GM23338 (cell line): ENCODE measurements around the gene UNC80.

Experiments used
- EZH2 ChIP-seq: fragments of 200-600 bp; sonication (generic); IDR thresholded peaks from one replicate; pipeline ENCODE4 v1.8.0; 2017; ENCODE audit warnings: antibody characterized with exemption, mild to moderate bottlenecking, low read depth; ENCODE audit not compliant: unreplicated experiment
- EZH2phosphoT487 ChIP-seq: fragments of 200-600 bp; sonication (generic); IDR thresholded peaks from one replicate; pipeline ENCODE4 v1.8.1; 2018; ENCODE audit warnings: antibody characterized with exemption; ENCODE audit not compliant: unreplicated experiment
- POLR2AphosphoS5 ChIP-seq: IDR thresholded peaks from 2 replicates; pipeline ENCODE4 v1.6.1; 2016; ENCODE audit warnings: antibody characterized with exemption, low read depth
- TF ChIP-seq, protein P1 (sequence below), 2 experiments: fragments of 200-600 bp in 1 of 2; sonication (generic) in 1 of 2; conservative IDR thresholded peaks; 2 replicates each; pipeline versions ENCODE4 v1.5.1 to v1.6.1; 2016 to 2017; ENCODE audit warnings: antibody characterized with exemption in 2 of 2, low read depth in 2 of 2, mild to moderate bottlenecking in 2 of 2, moderate library complexity in 1 of 2
- TF ChIP-seq, protein P2 (sequence below): IDR thresholded peaks from one replicate; pipeline ENCODE4 v1.6.1; 2018; ENCODE audit warnings: antibody characterized with exemption; ENCODE audit not compliant: unreplicated experiment

DNA sequence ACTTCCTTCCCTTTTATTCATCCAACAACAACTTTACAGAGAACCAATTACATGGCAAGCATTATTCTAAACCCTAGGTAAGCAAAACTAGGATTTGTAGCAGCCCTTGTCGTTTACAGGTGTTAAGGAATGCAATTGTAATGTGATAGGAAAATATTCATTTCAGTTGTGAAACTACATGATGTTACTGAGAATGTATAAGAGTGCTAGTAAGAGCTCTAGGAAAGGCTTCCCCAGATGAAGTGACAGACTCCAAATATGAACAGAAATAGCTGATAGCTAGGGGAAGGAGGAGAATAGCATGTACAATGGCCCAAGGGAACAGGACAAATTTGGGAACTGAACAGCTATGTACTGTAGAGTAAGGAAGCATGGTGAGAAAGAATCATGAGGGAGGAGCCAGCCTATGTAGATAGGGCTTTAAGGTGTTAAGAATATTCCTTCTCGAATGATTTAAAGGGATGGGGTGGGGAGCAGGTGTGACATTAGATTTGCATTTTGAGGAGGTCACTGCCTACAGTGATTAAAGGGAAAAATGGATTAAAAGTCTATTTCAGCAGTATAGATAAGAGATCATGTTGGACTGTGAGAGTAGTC is 262.6 kb downstream of the UNC80 start:
- TF ChIP-seq, protein P1, sequence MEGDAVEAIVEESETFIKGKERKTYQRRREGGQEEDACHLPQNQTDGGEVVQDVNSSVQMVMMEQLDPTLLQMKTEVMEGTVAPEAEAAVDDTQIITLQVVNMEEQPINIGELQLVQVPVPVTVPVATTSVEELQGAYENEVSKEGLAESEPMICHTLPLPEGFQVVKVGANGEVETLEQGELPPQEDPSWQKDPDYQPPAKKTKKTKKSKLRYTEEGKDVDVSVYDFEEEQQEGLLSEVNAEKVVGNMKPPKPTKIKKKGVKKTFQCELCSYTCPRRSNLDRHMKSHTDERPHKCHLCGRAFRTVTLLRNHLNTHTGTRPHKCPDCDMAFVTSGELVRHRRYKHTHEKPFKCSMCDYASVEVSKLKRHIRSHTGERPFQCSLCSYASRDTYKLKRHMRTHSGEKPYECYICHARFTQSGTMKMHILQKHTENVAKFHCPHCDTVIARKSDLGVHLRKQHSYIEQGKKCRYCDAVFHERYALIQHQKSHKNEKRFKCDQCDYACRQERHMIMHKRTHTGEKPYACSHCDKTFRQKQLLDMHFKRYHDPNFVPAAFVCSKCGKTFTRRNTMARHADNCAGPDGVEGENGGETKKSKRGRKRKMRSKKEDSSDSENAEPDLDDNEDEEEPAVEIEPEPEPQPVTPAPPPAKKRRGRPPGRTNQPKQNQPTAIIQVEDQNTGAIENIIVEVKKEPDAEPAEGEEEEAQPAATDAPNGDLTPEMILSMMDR (conservative IDR thresholded peaks at IDR 0.05; ENCODE audit: low read depth in 2 of 2), result no peak
- TF ChIP-seq EZH2 (no peak), EZH2phosphoT487 (no peak), POLR2AphosphoS5 (no peak)
- TF ChIP-seq, protein P2, sequence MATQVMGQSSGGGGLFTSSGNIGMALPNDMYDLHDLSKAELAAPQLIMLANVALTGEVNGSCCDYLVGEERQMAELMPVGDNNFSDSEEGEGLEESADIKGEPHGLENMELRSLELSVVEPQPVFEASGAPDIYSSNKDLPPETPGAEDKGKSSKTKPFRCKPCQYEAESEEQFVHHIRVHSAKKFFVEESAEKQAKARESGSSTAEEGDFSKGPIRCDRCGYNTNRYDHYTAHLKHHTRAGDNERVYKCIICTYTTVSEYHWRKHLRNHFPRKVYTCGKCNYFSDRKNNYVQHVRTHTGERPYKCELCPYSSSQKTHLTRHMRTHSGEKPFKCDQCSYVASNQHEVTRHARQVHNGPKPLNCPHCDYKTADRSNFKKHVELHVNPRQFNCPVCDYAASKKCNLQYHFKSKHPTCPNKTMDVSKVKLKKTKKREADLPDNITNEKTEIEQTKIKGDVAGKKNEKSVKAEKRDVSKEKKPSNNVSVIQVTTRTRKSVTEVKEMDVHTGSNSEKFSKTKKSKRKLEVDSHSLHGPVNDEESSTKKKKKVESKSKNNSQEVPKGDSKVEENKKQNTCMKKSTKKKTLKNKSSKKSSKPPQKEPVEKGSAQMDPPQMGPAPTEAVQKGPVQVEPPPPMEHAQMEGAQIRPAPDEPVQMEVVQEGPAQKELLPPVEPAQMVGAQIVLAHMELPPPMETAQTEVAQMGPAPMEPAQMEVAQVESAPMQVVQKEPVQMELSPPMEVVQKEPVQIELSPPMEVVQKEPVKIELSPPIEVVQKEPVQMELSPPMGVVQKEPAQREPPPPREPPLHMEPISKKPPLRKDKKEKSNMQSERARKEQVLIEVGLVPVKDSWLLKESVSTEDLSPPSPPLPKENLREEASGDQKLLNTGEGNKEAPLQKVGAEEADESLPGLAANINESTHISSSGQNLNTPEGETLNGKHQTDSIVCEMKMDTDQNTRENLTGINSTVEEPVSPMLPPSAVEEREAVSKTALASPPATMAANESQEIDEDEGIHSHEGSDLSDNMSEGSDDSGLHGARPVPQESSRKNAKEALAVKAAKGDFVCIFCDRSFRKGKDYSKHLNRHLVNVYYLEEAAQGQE, result no peak
